Thymus (tissue), 11 donors: ENCODE results near the gene BTRC. TPM values are rescaled to one million over a fixed set of nuclear protein-coding genes. Genes with fewer than 3 reads are reported as not detected.
"Not testable (repeated sequence)": the region's sequence is repeated elsewhere in the genome, so short reads cannot be mapped to it uniquely, and the experiment has no call there.

Source experiments
- DNase-seq, 9 donors: peaks; one replicate each; pipeline ENCODE4 v3.0.0-alpha.2; 2013; ENCODE audit warnings: low spot score in 9 of 9, low read depth in 6 of 9, missing footprints in 1 of 9
- H3K27ac ChIP-seq, 2 donors: one replicate each; pipeline ENCODE4 v1.5.1; 2013; ENCODE audit warnings: control low read depth in 1 of 2, low read depth in 1 of 2, low read length in 1 of 2, mild to moderate bottlenecking in 1 of 2, moderate library complexity in 1 of 2
- H3K27me3 ChIP-seq, 2 donors: one replicate each; pipeline ENCODE4 v1.5.1; 2013; ENCODE audit warnings: low read length in 1 of 2; ENCODE audit not compliant: control insufficient read depth in 2 of 2, insufficient read depth in 1 of 2
- H3K36me3 ChIP-seq, 2 donors: one replicate each; pipeline ENCODE4 v1.5.1; 2013; ENCODE audit warnings: low read length in 1 of 2, mild to moderate bottlenecking in 1 of 2, moderate library complexity in 1 of 2; ENCODE audit not compliant: control insufficient read depth in 2 of 2, insufficient read depth in 2 of 2
- H3K4me1 ChIP-seq, 2 donors: one replicate each; pipeline ENCODE4 v1.5.1; 2013; ENCODE audit warnings: low read length in 2 of 2; ENCODE audit not compliant: control insufficient read depth in 2 of 2, insufficient read depth in 2 of 2
- H3K4me3 ChIP-seq, 2 donors: one replicate each; pipeline ENCODE4 v1.5.1; 2013; ENCODE audit warnings: low read length in 2 of 2, control low read depth in 1 of 2, mild to moderate bottlenecking in 1 of 2
- H3K9me3 ChIP-seq, 2 donors: one replicate each; pipeline ENCODE4 v1.5.1; 2013; ENCODE audit warnings: low read length in 1 of 2, mild to moderate bottlenecking in 1 of 2; ENCODE audit not compliant: control insufficient read depth in 2 of 2, insufficient read depth in 1 of 2
- WGBS: extraction: QIAGEN DNeasy Blood & Tissue Kit; methylation state at CpG from one replicate; pipeline ENCODE4 v1.1.7; 2013; 5-methylcytosine and 5-hydroxymethylcytosine counted together
- polyA plus RNA-seq: library from polyadenylated mRNA; stranded (reverse); fragments of 200-250 nt; gene quantifications from one replicate; pipeline ENCODE4 v1.2.3, GENCODE V29; 2013
- total RNA-seq: library from RNA; stranded (reverse); fragments of 120-200 nt; gene quantifications from one replicate; pipeline ENCODE4 v1.2.4, GENCODE V29; 2013
- donor health status: healthy.

BTRC gene
- total and polyA plus RNA-seq, 2 donors = 5.0 to 5.3 TPM

DNA sequence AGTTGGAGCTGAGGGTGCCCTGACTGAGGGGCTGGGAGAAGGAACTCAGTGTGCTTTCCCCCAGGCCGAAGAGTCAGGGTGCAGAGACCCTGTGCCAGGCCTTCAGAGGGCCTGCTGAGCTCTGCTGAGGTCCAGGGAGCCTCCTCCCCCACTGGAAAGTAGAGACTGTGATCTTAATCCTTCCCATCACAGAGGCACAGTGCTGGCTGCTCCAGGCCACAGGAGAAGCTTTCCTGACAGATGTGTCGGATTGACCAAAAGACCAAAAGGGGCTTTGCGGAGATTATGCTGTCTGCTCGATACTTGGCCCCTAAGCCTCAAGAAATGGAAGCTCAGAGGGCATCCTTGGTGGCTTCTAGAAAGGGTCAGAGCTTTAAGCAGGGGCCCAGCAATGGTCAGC lies 32.9 kb upstream of the BTRC start:
- WGBS = 95% methylated on average over 4 of the region's 4 CpGs
- Histone ChIP-seq H3K4me1 (no peaks in the 10 kb centered on the region), H3K27me3 (peaks cover 0 to 17% of the 10 kb centered on the region in 2 donors), H3K27ac (no peak overlapping the region), H3K36me3 (no peaks in the 10 kb centered on the region), H3K4me3 (no peak overlapping the region), H3K9me3 (no peaks in the 10 kb centered on the region)
- DNase-seq = no peak

DNA sequence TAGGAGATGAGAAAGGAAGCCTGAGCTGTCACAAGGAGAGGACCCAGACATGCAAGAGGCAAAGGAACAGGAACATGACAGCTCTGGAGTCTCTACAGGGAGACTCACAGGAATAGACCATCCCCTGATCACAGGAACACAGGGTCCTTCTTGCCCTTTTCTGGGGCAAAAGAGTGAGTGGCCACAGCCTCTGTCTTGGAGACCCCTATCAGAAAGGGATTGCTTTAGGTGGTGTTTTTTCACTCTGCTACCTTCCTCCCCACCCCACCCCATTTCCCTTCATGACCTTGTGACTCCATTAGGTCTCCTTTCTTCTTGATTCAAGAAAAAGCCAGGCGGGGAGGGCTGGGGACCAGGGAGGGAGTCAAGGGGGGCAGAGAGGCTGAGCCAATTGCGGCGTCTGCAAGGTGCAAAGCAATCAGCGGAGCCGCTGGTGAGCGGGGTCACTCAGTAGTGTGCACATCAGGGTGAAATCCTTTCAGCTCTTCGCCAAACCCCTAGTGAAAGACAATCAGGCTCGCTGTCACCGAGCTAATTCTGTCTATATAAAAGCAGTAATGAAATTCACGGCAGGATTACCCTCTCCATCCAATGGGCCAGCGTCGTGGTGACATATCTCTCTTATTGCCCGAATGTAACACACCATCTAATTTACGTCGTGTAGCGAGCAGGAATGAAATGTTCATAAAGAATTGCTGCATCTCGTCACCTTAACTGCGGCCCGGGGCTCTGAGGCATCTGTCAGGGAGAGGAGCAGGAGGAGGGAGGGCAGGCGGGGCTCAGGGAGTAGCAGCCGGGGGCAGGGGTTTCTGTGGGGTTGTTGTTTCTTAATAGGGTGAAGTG lies 31.5 kb upstream of the BTRC start:
- no peaks in the 10 kb centered on the region for H3K9me3 ChIP-seq
- H3K27ac ChIP-seq = no peak overlapping the region
- H3K4me3 ChIP-seq = no peak overlapping the region
- H3K4me1 ChIP-seq = no peaks in the 10 kb centered on the region
- H3K27me3 ChIP-seq = peaks cover 0 to 14% of the 10 kb centered on the region in 2 donors
- 85% methylated on average over 21 of the region's 21 CpGs for WGBS
- H3K36me3 ChIP-seq = no peaks in the 10 kb centered on the region
- no peak for DNase-seq

DNA sequence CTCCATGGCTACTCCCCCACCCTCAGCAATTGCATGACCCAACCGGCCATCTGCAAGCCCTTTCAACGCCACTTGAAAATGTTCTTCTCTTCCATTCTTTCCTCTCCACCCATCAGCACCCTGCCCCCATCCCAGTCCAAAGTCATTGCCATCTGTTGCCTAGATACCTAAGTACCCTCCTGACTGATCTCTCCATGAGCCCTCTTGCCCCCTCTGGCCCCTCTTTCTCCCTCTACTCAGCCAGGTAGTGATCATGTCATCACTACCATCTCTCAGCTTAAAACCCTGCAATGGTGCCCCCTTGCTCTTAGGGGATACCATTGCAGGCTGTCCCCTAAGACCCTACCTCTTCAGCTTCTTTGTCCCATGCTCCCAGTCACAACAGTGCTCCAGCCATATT lies 30.5 kb upstream of the BTRC start:
- 95% methylated on average over 2 of the region's 2 CpGs for WGBS

DNA sequence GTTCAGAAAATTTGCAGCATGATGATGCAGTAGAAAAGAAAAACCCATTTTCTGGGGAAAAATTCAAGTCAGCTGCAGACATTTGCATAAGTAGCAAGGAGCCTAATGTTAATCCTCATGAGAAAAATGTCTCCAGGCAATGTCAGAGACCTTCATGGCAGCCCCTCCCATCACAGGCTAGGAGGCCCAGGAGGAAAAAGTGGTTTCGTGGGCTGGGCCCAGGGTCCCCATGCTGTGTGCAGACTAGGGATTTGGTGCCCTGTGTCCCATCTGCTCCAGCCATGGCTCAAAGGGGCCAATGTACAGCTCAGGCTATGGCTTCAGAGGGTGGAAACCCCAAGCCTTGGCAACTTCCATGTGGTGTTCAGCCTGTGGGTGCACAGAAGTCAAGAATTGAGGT lies 26.5 kb upstream of the BTRC start:
- H3K36me3 ChIP-seq, H3K4me1 ChIP-seq, H3K4me3 ChIP-seq, H3K9me3 ChIP-seq, H3K27ac ChIP-seq, DNase-seq: not testable (repeated sequence)
- WGBS = 90% methylated on average over 1 of the region's 1 CpG
- H3K27me3 ChIP-seq = peaks cover 0 to 28% of the 10 kb centered on the region in 2 donors

More for the DNA sequence above, 30.5 kb upstream of the BTRC start:
- Histone ChIP-seq H3K36me3 (no peaks in the 10 kb centered on the region), H3K27ac (no peak overlapping the region), H3K27me3 (peaks cover 0 to 15% of the 10 kb centered on the region in 2 donors), H3K9me3 (no peaks in the 10 kb centered on the region), H3K4me3 (no peak overlapping the region), H3K4me1 (no peaks in the 10 kb centered on the region)
- no peak for DNase-seq

DNA sequence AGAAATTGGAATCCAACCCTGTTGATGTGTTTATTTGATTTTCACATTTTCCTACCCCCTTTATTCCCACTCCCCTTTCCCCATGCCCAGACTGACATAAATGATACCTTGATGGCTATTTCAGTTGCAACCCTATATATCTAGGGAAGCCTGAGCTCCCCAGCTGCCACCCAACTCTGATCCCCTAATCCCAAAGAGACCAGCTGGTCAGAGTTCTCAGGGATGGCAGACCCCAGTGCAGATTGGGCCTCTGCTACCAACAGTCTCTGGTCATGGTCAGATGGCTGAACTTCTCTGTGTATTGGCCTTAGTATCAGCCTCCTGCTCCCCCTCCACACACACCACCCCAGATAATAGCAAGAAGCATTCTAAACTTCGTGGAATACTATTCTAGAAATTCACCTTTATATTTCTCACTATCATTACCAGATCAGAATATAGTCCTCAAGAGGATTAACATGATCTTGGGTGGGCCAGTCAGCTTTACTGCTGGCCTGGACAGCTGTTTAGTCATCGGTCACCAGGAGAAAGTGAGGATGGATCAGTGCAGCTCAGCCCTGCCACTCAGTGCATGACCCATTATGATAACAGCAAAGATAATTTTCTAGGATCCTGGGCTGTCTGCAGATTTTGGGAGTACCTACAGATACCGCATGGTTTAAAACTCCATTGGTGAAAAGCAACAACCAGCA lies 24.5 kb upstream of the BTRC start:
- 91% methylated on average over 3 of the region's 3 CpGs for WGBS
- H3K4me3 ChIP-seq = no peak overlapping the region
- no peak for DNase-seq
- H3K9me3 ChIP-seq = no peaks in the 10 kb centered on the region
- H3K4me1 ChIP-seq = no peaks in the 10 kb centered on the region
- H3K36me3 ChIP-seq = no peaks in the 10 kb centered on the region
- no peak overlapping the region for H3K27ac ChIP-seq
- peaks cover 2 to 27% of the 10 kb centered on the region in 2 donors for H3K27me3 ChIP-seq

DNA sequence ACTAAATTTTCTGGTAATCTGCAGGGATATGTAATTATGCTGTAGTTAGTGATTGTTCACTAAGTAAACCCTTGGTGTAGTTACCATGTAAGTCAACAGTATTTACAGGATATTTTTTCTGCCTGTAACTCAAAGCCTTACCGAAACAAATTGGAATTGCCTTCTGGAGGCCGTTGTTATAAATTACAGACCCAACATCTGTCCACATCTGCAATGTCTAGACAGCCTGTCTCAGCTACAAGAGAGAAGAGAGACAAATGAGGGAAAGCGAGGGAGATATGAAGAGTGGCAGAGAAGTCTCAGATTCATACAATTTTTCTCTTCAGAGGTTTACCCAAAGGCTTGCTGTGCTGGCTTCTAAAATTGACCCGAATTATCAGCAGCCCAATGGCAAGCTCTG lies 23.7 kb upstream of the BTRC start:
- Histone ChIP-seq H3K27me3 (peaks cover 2 to 25% of the 10 kb centered on the region in 2 donors), H3K27ac (no peak overlapping the region), H3K9me3 (no peaks in the 10 kb centered on the region), H3K36me3 (no peaks in the 10 kb centered on the region), H3K4me1 (no peaks in the 10 kb centered on the region), H3K4me3 (no peak overlapping the region)
- 96% methylated on average over 4 of the region's 4 CpGs for WGBS
- DNase-seq = no peak

DNA sequence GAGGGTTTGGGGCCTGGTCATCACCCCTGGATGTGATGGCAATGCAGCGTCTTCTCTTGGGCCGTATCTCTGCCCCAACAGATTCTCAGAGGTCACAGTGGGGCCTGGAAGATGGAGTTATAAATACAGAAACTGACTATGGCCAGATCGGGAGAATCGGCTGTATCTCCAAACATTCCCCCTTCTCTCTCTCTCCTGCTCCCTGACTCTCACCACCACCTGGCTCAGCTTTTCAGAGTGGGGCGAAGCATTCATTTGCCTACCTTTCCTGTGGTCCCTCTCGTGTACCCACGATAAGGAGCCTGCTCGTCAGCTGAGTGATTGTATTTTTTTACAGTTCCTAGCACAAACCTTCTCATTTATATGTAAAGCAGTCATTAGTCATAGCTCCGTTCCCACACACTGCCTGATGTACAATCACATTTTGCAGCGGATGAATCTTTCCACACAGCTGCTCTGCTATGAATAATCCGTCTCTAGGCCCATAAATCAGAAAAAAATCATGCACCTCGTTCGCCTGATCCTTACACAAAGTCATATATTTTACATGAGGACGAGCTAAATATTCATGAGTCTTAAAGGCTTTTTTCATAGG lies 23.2 kb upstream of the BTRC start:
- peaks cover 2 to 28% of the 10 kb centered on the region in 2 donors for H3K27me3 ChIP-seq
- no peaks in the 10 kb centered on the region for H3K36me3 ChIP-seq
- no peak overlapping the region for H3K27ac ChIP-seq
- no peak overlapping the region for H3K4me3 ChIP-seq
- no peaks in the 10 kb centered on the region for H3K4me1 ChIP-seq
- no peaks in the 10 kb centered on the region for H3K9me3 ChIP-seq
- 91% methylated on average over 14 of the region's 14 CpGs for WGBS
- DNase-seq = no peak

DNA sequence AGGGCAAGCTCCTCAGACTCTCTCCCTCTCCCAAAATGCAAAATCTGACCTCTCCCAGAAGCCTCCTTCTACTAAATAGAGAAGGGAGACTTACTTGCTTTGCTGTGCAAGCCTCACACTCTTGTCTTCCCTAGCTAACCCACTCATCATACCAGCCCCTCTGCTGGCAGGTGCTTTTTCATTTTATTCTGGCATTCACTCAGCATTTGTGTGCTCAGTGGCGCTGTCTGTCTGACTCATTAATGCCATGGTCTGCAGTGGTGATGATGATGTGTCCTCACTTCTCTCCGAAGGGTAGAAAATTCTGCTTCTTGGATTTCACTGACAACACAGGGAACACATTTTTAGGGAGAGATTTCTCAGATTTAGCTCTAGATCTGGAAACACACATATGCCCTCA lies 22.0 kb upstream of the BTRC start:
- H3K9me3 ChIP-seq = no peaks in the 10 kb centered on the region
- H3K4me1 ChIP-seq = no peaks in the 10 kb centered on the region
- 88% methylated on average over 2 of the region's 2 CpGs for WGBS
- no peak for DNase-seq
- H3K36me3 ChIP-seq = no peaks in the 10 kb centered on the region
- no peak overlapping the region for H3K4me3 ChIP-seq
- H3K27me3 ChIP-seq = peaks cover 2 to 28% of the 10 kb centered on the region in 2 donors
- H3K27ac ChIP-seq = no peak overlapping the region

DNA sequence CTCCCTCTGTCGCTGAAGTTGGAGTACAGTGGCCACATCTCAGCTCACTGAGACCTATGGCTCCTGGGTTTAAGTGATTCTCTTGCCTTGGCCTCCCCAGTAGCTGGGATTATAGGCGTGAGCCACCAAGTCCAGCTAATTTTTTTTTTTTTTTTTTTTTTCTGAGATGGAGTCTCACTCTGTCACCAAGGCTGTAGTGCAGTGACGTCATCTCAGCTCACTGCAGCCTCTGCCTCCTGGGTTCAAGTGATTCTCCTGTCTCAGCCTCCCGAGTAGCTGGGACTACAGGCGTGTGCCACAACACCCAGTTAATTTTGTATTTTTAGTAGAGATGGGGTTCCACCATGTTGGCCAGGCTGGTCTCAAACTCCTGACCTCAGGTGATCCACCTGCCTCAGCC lies 19.7 kb upstream of the BTRC start:
- 97% methylated on average over 5 of the region's 5 CpGs for WGBS

More for the DNA sequence above, 19.7 kb upstream of the BTRC start:
- H3K4me3 ChIP-seq, H3K9me3 ChIP-seq, H3K27ac ChIP-seq, H3K36me3 ChIP-seq, DNase-seq, H3K4me1 ChIP-seq: not testable (repeated sequence)
- H3K27me3 ChIP-seq = peaks cover 2 to 26% of the 10 kb centered on the region in 2 donors
